Activated CD4-positive, alpha-beta T cell treated with anti-CD3 and anti-CD28 coated beads for 1 hour (primary cell): ENCODE measurements around the gene PTPRN2.

ENCODE experiments used
- DNase-seq: peaks from one replicate; pipeline ENCODE4 v3.0.0-alpha.2; 2020

Gene PTPRN2

DNA sequence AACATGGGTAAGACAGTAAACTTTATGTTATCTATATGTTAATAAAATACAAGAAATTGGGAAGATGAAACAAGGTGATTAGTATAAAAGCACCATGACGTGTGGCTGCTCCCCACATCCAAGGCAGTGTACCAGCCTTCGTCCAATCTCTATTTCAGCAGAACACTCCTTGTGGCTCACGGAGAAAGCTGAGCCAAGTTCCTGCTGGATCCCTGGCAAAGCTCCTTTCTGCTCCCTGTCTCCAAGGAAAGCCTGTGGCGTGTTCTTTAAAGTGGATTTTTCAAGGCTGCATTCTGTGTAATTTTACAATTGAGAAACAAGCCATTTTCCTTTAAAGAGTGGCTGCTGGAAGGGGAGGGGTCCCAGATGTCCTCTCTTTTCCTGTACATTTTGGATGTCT lies 467.3 kb downstream of the PTPRN2 start:
- DNase-seq, result no peak

- DNase-seq, result no peak
Observed at GRCh38 chr7:158117341-158118222, 470.0 kb downstream of the PTPRN2 start.

DNA sequence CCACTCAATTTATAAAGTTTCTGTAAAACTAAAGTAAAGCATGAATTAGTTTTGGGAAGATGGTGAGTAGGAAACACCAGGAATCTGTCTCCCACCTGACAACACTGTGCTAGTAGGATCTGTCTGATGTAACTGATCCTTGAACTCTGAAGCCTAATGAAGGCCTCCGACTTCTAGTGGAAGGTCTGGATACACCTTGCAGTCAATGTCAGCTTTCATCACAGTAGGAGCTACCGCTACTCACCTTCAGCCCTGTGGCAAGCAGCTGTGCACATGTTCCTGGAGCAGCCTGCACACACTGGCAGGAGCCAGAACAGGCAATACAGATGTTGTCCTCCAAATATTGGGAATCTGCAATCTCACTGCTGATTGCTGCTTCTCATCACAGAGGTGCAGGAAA lies 471.4 kb downstream of the PTPRN2 start:
- DNase-seq, result no peak

DNA sequence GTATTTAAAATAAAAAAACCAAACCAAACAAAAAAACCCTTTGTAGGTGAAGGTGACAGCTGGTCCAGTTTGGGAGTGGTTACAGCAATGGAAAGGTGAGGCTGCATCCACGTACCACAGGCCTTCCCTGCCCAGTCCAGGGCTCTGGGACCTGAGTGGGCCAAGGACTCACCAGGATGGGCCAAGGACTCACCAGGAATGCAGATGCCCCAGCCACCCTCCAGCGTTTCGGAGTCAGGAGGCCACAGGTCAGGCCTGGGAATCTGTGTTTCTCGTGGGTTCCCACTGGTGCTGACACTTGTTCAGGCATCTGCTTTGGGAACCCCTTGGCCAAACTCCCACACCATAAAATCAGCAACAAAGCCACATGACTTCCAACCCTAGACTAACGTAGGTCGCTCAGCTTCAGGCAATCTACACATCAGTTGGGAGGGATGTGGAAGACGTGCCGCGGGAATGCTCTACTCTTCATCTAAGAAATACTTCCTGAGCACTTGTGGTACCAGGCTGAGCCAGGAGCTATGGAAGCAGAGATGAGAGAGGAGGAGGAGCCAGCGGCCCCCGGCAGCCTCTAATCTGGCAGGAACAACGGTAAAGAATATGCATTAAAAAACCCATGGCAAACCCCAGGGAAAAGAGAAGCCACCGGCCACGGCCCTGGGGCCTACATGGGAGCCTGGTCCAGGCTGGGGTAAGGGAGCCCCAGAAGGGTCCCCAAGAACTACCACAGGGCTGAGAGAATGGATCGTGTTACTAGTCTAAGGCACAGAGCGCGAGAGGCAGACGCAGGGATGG lies 473.4 kb downstream of the PTPRN2 start:
- DNase-seq, result no peak

DNA sequence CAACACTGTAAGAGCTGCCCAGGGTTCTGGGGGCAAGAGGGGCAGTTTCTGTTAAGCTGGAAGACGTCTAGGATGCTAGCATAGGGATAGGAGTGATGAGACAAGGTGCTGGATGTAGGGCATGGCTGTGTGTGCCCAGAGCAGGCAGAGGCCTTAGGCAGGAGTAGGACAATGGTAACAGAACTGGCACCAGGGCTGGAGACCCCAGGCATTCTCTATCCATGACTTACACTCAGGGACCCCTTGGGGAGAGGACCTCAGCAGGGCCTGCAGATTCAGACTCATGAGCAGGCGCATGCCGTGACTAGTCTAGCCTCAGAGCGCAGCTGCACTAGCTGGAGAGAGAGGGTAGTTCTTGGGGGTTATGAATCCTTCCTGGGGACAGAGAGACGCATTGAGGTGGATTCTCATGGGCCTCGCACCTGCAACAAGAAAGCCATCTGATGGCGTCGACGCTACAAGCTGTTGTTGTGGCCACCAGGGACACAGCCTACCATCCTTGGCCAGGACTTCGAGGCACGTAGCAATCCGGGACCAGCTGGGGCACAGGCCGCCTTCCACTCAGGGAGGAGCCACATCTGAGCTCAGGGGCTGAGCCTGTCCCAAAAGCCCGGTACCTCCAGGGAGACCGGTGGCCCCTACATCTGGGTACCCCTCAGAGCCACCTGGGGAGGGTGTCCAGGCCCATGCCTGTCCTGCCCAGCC lies 474.1 kb downstream of the PTPRN2 start:
- DNase-seq, result no peak

DNA sequence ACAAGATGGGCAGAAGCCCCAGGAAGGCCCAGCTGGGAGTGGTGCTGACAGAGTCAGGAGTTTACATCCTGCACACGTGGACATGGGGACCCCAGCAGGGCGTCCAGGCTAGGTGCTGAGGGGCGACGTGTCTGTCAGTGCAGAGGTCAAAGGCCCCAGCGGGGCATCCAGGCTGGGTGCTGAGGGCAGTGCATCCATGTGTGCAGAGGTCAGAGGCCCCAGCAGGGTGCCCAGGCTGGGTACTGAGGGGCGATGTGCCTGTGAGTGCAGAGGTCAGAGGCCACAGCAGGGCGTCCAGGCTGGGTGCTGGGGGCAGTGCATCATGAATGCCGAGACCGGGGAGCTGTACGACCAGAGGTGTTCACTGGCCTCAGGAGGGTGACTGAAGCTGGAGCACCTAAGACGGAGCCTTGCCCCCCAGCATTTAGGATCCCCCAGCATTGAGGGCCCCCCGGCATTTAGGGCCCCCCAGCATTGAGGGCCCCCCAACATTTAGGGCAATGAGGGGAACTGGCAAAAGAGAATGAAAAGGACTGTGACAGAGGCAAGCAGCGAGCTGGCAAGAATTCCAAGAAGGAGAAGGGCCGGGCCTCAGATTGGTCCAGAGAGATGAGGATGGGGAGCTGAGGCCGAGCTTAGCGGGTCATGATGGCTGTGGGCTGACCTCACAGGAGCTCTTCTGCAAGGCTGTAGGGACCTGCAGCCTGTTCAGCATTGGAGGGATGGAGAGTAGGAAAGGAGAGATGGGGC lies 474.9 kb downstream of the PTPRN2 start:
- no peak for DNase-seq

GRCh38 chr7:158111906-158112570 lies 475.6 kb downstream of the PTPRN2 start:
- DNase-seq, result no peak

- no peak for DNase-seq
Observed at GRCh38 chr7:158111049-158111751, 476.4 kb downstream of the PTPRN2 start.

GRCh38 chr7:158110661-158111048 lies 477.0 kb downstream of the PTPRN2 start:
- no peak for DNase-seq

DNA sequence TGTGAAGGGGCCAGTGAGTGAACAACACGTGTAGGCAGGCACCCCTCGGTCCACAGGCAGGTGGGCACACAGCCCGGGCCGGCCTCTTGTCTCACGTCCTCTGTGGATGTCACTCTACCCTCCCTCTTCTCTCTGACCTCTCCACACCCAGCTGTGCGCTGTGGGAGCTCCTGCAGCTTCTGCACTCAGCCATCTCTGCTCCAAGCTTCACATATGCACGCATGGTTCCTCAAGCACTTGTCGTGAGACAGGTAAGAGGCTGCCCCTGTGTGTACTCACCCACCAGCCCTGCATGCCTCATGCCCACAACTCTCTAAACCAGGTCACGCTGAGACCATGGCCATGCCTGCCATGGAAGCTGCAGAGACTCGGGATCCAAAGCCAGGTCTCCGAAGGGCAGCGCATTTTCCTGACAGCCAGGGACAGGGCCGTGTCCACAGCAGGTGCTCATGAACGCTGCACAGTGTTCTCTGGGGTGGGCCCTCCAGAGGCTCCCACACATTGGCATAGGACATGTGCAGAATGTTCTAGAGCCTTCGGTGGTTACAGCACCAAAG lies 477.5 kb downstream of the PTPRN2 start:
- no peak for DNase-seq

- no peak for DNase-seq
Observed at GRCh38 chr7:158109364-158110033, 478.1 kb downstream of the PTPRN2 start.

GRCh38 chr7:158108646-158109293 lies 478.9 kb downstream of the PTPRN2 start:
- DNase-seq, result no peak

DNA sequence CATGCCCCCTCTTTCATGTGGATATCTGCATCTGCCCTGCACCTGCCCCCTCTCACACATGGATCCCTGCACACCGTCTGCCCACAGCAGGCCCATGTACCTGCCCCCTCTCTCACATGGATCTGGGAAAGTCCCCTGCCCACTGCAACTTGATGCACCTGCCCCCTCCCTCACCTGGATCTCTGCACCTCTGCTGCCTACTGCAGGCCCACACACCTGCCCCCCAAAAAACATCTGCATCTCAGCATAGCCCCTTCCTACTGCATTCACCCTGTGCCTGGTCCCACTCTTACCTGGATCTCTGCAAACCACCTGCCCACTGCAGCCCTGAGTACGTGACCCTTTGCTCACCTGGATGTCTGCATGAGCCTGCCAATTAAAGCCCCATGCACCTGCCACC lies 479.8 kb downstream of the PTPRN2 start:
- no peak for DNase-seq

- no peak for DNase-seq
Observed at GRCh38 chr7:158106272-158106671, 481.4 kb downstream of the PTPRN2 start.

- DNase-seq, result no peak
Observed at GRCh38 chr7:158103378-158103777, 484.2 kb downstream of the PTPRN2 start.

- no peak for DNase-seq
Observed at GRCh38 chr7:158102897-158103296, 484.7 kb downstream of the PTPRN2 start.

DNA sequence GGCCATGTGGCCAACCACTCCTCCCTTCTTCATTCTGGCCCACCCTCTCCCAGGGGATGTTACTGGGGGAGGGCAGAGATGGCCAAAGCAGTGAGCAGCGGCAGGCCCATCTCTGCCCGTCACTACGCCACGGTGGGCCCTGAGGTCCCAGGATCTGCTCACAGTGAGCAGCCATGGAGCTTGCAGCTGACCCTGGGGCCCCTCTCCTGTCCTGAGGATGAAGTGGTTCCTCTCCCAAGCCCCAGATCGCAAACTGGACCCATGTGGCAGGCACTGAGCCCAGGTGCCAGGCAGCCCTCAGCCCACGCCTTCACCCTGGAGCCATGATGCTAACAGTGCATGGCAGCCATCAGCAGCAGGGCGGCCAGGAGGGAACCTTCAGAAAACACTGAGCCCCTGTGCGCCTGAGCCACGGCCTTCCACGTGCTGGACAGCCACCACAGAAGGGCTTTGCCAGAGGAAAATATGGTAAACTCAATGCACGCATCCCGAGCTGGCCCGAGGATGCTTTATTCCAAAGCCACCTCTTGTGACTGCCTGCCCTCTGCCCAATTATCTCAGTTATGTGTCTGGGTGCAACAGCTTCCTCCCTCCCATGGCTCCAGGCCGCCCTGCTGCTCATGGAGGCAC lies 485.7 kb downstream of the PTPRN2 start:
- no peak for DNase-seq

GRCh38 chr7:158098125-158099030 lies 489.2 kb downstream of the PTPRN2 start:
- no peak for DNase-seq
